Coronary artery (tissue), 2 donors: ENCODE data around the gene MYCBP2.
A peak's percentile ranks its signal among the peaks of the same experiment; 100 is the strongest.

Source experiments
- DNase-seq: peaks from one replicate; pipeline ENCODE4 v3.0.0-alpha.2; 2017; ENCODE audit warnings: low spot score
- H3K27ac ChIP-seq, 2 donors: fragments of 200-600 bp; sonication (generic); one replicate each; pipeline ENCODE4 v1.5.1; 2016 to 2019
- H3K4me3 ChIP-seq: fragments of 200-600 bp; sonication (generic); 2 replicates; pipeline ENCODE4 v1.5.1; 2016; ENCODE audit warnings: mild to moderate bottlenecking, moderate library complexity
- CTCF ChIP-seq: fragments of 200-600 bp; sonication (generic); IDR thresholded peaks from one replicate; pipeline ENCODE4 v1.5.1; 2019; ENCODE audit warnings: antibody characterized with exemption

Gene MYCBP2, protein sequence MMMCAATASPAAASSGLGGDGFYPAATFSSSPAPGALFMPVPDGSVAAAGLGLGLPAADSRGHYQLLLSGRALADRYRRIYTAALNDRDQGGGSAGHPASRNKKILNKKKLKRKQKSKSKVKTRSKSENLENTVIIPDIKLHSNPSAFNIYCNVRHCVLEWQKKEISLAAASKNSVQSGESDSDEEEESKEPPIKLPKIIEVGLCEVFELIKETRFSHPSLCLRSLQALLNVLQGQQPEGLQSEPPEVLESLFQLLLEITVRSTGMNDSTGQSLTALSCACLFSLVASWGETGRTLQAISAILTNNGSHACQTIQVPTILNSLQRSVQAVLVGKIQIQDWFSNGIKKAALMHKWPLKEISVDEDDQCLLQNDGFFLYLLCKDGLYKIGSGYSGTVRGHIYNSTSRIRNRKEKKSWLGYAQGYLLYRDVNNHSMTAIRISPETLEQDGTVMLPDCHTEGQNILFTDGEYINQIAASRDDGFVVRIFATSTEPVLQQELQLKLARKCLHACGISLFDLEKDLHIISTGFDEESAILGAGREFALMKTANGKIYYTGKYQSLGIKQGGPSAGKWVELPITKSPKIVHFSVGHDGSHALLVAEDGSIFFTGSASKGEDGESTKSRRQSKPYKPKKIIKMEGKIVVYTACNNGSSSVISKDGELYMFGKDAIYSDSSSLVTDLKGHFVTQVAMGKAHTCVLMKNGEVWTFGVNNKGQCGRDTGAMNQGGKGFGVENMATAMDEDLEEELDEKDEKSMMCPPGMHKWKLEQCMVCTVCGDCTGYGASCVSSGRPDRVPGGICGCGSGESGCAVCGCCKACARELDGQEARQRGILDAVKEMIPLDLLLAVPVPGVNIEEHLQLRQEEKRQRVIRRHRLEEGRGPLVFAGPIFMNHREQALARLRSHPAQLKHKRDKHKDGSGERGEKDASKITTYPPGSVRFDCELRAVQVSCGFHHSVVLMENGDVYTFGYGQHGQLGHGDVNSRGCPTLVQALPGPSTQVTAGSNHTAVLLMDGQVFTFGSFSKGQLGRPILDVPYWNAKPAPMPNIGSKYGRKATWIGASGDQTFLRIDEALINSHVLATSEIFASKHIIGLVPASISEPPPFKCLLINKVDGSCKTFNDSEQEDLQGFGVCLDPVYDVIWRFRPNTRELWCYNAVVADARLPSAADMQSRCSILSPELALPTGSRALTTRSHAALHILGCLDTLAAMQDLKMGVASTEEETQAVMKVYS (N-terminal part only)

DNA sequence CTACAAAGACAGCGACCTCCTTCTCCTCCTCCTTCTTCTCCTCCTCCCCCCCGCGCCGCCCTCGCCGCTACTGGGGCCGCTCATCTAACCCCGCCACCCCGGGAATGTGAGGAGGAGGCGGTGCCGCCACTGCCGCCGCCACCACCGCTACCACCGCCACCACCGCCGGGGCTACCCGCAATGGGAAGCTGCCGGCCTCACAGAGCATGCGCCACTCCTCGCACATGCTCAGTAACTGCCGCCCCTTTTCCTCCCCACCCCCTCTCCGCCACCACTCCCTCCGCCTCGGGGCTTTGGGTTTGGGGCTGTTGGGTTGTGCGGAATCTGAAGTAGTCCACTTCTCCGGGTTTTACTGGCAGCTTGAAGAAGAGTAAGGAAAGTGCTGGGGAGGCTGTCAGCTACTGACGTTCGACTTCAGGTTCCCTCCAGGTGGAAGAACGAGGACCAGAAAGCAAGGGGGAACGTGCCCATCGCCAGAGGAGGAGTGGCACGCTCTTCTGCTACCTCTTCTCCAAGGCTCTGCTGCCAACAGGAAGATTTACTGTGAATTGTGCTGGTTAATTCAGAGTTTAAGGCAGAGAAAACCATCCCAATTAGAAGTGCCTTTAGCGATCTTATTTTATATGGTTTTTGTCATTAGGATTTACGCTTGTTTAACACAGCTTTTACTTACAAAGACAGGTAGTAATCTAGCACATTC is at the start of gene MYCBP2:
Gene MYCBP2, minus strand, starts transcription at position 190 of the 700 bp plus-strand sequence. CDS start 319 bp downstream, outside the sequence.
- Histone ChIP-seq H3K27ac (peak within 1 kb of the TSS; percentile 81 to 96), H3K4me3 (peak within 1 kb of the TSS; percentile 97)
- DNase-seq: peak; percentile 98
- TF ChIP-seq CTCF: no peak

- Histone ChIP-seq H3K4me3 (no peak overlapping the region), H3K27ac (no peak overlapping the region)
- TF ChIP-seq CTCF: no peak
- DNase-seq: no peak
Observed at GRCh38 chr13:77375560-77376108, 48.7 kb upstream of the MYCBP2 start.

DNA sequence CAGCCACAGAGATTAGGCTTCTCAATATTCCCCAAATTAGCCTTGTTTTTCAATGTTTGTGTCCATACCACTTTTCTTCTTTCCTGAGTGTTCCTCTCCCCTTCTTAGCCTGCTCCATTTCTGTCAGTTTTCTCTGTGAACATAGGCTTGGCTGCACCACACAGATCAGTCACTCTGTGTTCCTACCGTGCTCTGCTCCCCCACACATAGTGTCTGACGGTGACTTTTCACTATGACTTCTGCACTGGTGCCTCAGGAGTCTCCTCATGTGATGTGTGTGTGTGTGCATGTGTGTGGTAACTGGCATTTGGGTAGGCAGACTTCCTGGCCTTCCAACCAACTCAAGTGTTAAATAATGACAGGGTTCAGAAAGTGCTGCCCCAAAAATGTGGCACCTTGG is 47.9 kb upstream of the MYCBP2 start:
- TF ChIP-seq CTCF: no peak
- no peak for DNase-seq
- Histone ChIP-seq H3K4me3 (no peak overlapping the region), H3K27ac (no peak overlapping the region)

DNA sequence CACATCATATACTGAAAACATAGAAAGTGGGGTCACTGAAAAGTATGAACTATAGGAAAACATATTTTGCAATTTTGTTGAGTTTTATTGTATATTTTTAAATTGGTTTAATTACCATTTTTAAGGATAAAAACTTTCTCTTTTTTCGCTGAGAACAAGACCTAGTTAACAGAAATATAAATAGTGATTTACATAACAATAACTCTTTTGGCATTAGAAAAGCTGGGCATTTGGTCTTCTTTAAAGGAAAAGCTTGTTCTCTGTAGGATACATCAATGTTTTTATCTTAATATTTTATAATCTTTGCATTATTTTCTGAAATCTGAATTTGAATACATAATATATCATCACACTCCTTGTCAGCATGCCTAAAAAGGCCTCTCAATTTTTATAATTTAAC is 47.4 kb upstream of the MYCBP2 start:
- Histone ChIP-seq H3K27ac (no peak overlapping the region), H3K4me3 (no peak overlapping the region)
- no peak for DNase-seq
- TF ChIP-seq CTCF: no peak

DNA sequence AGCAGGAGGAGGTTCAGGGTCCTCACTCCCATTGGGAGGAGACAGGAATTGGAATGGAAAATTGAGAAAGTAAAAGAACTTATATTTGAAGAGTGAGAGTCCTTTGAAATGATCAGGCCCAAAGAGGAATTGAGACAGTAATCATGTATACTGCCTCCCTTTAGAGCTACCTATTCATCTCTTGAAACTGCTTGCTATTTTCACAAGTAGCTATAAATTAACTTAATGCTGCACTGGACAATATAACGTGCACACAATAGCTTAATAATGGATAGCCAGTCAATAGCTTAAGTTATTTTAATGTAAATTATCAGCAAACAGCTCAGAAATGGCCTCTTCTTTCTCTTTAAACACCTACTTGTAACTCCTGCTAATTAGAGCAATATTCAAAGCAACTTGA is 46.6 kb upstream of the MYCBP2 start:
- no peak overlapping the region for H3K27ac ChIP-seq
- H3K4me3 ChIP-seq: no peak overlapping the region
- no peak for TF ChIP-seq CTCF
- no peak for DNase-seq

- no peak overlapping the region for H3K27ac ChIP-seq
- DNase-seq: no peak
- TF ChIP-seq CTCF: no peak
- no peak overlapping the region for H3K4me3 ChIP-seq
Observed at GRCh38 chr13:77372275-77372674, 45.4 kb upstream of the MYCBP2 start.
